Lung microvascular endothelial cell (primary cell): ENCODE results near the gene ZAP70. TPM values are rescaled to one million over a fixed set of nuclear protein-coding genes. Genes with fewer than 3 reads are reported as not detected.

Source experiments
- DNase-seq, 2 donors: peaks; one replicate each; pipeline versions ENCODE4 v3.0.0 to v3.0.0-alpha.2; 2010; ENCODE audit warnings: low read depth in 2 of 2
- total RNA-seq: library from RNA; depleted of rRNA; stranded (reverse); fragments of >200 nt; gene quantifications from 2 replicates; pipeline ENCODE4 v1.2.1, GENCODE V29; 2014

Gene ZAP70
- total RNA-seq, 1 donor from 2014 or later = not detected

GRCh38 chr2:97775074-97775473 lies 61.7 kb downstream of the ZAP70 start:
- no peak for DNase-seq

- DNase-seq = no peak
Observed at GRCh38 chr2:97779141-97779540, 65.8 kb downstream of the ZAP70 start.

GRCh38 chr2:97781981-97782380 lies 68.6 kb downstream of the ZAP70 start:
- DNase-seq = no peak

GRCh38 chr2:97784953-97785352 lies 71.6 kb downstream of the ZAP70 start:
- DNase-seq = no peak

GRCh38 chr2:97785818-97786217 lies 72.4 kb downstream of the ZAP70 start:
- DNase-seq = no peak

GRCh38 chr2:97788986-97789644 lies 75.7 kb downstream of the ZAP70 start:
- no peak for DNase-seq

Other genes starting within 250 kb of the ZAP70 start
- 26.2 and 32.3 TPM in 2 replicates for gene ANKRD36B, start 123.7 kb upstream of the ZAP70 start, total RNA-seq
- 459 and 472 TPM in 2 replicates for gene COX5B, start 67.5 kb upstream of the ZAP70 start, total RNA-seq
- 50.1 and 63.9 TPM in 2 replicates for gene ACTR1B, start 49.5 kb upstream of the ZAP70 start, total RNA-seq
- gene C2orf92, start 43.9 kb upstream of the ZAP70 start, total RNA-seq = 0.79 and 1.1 TPM in 2 replicates